GM19025 (cell line): ENCODE measurements around the gene TRIAP1.
"Not testable (repeated sequence)": the region's sequence is repeated elsewhere in the genome, so short reads cannot be mapped to it uniquely, and the experiment has no call there.

ENCODE experiments used
- ATAC-seq: cut with Tn5 transposase; IDR thresholded peaks from one replicate; pipeline ENCODE4 v1.9.1; 2021; ENCODE audit warnings: mild to moderate bottlenecking, low read depth, moderate library complexity; ENCODE audit not compliant: unreplicated experiment

TRIAP1 gene

GRCh38 chr12:120469450-120470149 is 23.4 kb upstream of the TRIAP1 start, which contains the start of gene SRSF9:
TSS of gene SRSF9 (minus strand) at chr12:120469748. CDS start at chr12:120469609, 139 bp downstream.
- ATAC-seq, result peak; percentile 87

DNA sequence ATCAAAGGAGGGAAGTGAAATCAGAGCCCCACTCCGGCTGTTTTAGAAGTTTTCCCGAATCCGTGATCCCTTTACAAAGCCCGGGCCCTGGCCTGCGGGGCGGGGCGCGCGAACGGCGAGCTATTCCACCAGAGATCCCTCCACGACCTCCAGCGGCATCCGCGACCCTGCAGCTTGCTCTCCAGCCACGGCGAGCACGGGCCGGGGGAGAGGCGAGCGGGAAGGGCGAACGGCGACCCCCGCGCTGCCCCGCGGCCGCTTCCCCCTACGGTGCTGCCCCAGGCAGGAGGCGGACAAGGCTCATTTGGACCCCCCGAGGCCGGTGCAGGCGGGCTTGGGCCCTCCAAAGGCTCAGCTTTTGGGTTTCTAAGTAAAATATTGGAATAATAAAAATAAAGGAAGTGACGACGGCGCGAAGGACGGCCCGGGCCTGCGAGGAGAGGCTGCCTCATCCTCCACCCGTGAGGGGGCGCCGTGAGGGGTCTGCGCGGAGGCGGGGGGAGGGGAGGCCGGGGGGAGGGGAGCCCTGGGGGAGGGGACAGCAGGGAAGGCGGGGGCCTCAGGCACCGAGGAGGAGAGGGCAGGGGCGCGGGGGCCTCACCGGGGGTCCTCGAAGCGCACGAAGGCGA is 22.8 kb upstream of the TRIAP1 start:
- ATAC-seq, result peak; percentile 18

DNA sequence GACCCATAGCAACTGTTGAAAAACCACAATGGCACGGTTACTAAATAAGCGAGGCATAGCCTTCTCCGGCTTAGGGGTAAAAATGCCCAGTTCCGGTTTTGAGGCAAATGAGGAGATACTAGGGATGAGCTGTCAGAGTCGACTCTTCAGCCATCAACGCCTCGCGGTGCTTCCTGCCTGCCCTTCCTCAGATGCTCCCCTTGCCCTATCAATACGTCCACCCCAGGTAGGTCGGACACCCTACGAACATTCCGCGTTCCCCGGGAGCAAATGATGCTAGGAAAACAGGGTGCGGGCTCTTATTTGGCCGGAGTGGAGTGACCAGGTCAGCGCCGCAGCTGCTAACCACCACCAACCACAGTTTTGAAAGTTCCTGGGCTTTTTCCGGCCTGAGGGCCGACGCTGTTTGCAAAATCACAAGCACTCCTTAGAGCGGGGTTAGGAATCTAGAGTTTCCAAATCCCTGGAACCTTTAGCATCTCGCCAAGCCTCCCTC is 22.2 kb upstream of the TRIAP1 start:
- ATAC-seq, result no peak

DNA sequence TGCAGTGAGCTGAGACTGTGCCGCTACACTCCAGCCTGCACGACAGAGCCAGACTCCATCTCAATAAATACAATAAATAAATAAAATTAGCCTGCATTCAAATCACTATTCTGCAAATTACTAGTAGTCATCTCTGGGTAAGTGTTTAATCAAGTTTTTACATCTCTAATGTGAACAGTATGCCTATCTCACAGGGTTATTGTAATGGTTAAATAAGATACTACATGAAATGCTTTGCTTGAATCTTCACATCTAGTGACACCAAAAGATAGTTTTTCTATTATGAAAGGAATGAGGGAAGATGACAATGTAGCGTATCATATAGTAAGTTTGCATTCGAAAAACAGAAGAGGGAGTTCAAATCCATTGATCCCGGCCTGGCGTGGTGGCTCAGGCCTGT is 21.3 kb upstream of the TRIAP1 start:
- no peak for ATAC-seq

- no peak for ATAC-seq
Measured at GRCh38 chr12:120466560-120467315, 20.6 kb upstream of the TRIAP1 start.

- no peak for ATAC-seq
Measured at GRCh38 chr12:120465756-120466155, 19.6 kb upstream of the TRIAP1 start.

- no peak for ATAC-seq
Measured at GRCh38 chr12:120463712-120464111, 17.5 kb upstream of the TRIAP1 start.

- ATAC-seq, result no peak
Measured at GRCh38 chr12:120462099-120462640, 16.0 kb upstream of the TRIAP1 start.

DNA sequence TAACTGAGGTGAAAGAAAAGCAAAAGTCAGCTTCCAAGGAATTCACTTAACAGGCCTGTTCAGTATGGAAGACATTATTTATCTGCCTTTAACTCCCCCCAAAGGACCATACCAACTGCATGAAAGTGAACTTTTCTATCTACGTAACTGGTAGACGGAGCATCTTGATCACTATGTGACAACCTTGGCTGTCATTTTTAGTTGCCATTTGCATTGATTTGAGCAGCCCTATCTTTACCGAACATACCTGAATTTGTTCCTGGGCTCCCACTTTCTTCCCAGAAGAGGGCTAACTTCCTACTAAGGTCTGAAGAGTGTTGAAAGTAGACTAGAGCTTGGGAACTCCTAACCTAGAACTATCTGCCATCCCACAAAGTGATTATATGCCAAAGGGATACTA is 14.0 kb upstream of the TRIAP1 start:
- no peak for ATAC-seq

DNA sequence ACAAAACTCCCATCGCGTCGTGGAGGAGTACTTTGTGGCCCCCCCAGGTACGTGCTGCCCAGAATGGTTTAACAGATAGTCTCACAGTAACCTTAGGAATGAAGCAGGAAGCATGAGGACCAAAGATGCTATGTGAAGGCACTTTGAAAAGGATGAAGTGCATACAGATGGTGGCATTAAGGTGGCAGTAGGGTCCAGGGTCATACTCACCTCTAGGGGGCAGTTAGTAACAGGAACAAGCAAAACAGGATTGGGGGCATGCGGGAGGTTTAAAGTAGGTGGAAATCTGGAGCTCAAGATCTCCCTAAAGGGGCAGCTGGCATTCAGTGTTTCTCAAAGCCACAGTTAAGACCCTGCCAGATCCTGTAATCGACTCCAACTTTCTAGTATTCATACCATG is 10.9 kb upstream of the TRIAP1 start:
- ATAC-seq, result no peak

- ATAC-seq, result no peak
Measured at GRCh38 chr12:120455302-120455701, 9.1 kb upstream of the TRIAP1 start.

DNA sequence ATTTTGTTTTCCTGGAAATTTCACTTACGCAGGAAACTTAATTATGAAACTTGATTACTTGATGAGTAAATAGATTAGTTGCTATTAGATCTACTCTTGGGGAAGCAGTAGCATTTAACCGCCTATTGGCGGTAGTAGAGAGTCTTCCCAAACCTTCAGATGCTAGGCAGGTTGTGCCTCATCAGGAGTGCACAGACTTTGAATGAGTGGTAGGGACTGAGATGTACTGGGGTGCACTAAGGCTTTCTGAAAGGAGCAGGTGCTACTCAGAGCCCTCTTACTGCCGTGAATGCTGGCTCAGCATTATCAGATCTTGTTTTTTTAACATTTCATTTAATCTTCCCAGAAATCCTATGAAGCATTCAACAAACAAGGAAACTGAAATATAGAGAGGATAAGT is 7.8 kb upstream of the TRIAP1 start:
- no peak for ATAC-seq

- ATAC-seq, result no peak
Measured at GRCh38 chr12:120453060-120453750, 7.0 kb upstream of the TRIAP1 start.

GRCh38 chr12:120452524-120452923 is 6.3 kb upstream of the TRIAP1 start:
- not testable (repeated sequence) for ATAC-seq

GRCh38 chr12:120447992-120448391 is 1.8 kb upstream of the TRIAP1 start:
- no peak for ATAC-seq

DNA sequence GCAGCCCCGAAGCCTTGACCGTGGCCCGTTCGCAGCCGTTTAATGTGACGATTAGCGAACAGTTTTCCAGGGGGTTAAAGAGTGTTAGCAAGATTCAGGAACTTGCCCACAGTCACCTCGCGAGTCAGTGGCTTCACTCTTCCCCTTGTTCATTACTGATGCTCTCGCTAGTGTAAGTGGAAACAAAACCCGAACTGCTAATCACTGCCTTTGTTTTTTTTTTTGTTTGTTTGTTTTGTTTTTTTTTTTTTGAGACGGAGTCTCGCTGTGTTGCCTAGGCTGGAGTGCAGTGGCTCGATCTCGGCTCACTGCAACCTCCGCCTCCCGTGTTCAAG is 627 bp upstream of the TRIAP1 start:
- not testable (repeated sequence) for ATAC-seq

GRCh38 chr12:120444676-120445075 is 1.5 kb downstream of the TRIAP1 start:
- no peak for ATAC-seq

GRCh38 chr12:120439646-120440247 is 6.4 kb downstream of the TRIAP1 start:
- ATAC-seq, result no peak

DNA sequence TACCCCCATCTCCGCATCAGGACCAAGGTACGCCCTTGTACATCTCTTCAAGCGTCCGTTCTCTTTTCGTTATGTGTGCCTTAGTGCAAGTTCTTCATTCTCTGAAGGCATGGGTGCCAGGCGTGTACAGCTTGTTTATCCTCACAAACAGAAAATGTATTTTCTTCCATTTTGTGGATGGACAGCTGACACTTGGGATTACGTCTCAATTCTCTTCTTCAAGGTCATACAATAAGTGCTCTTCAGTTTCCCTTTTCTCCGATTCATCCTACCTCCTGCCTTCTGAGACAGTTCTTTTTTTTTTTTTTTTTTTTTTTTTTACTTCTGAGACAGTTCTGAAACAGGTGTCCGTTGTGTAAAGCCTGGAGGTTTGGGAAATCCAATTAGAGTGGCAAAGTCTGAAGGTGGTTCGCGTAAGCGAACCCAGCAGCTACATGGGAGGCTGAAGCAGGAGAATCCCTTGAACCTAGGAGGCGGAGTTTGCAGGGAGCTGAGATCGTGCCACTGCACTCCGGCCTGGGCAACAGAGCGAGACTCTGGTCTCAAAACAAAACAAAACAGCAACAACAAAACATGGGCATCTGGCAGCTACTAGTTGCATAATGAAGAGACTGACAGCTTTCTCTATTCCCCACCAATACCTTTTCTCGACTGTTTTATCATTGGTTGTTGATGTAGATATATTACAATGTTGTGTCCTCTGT is 7.5 kb downstream of the TRIAP1 start:
- no peak for ATAC-seq
